ENCODE data around the gene NMRAL1.

The NMRAL1 gene

GRCh38 chr16:4505356-4506147 is 31.1 kb upstream of the NMRAL1 start:
- no peaks in the 10 kb centered on the region for H3K9me2 ChIP-seq (replicated peaks; ENCODE audit: insufficient read depth, low read length)
- H2AFZ ChIP-seq (ENCODE audit: low read depth, low read length, severe bottlenecking): no peak overlapping the region
- no peaks in the 10 kb centered on the region; the same call in 1 of the 2 replicates for H4K20me1 ChIP-seq (ENCODE audit: low read depth, low read length)
- peak overlapping the region; percentile 80 for H3K27ac ChIP-seq (ENCODE audit: low read depth, low read length)
- no peaks in the 10 kb centered on the region for H3K27me3 ChIP-seq (ENCODE audit: low read length)
- TF ChIP-seq EZH2phosphoT487 (conservative IDR thresholded peaks at IDR 0.05; ENCODE audit: low read length) (no peak), CTCF (IDR thresholded peaks at IDR 0.05; ENCODE audit: insufficient read depth, low read length, poor library complexity, severe bottlenecking) (no peak)
- H3K4me3 ChIP-seq (ENCODE audit: insufficient read depth, low read length, poor library complexity, severe bottlenecking): no peak overlapping the region
- no peaks in the 10 kb centered on the region for H3K9me3 ChIP-seq (ENCODE audit: insufficient read depth, low read length)
- peak overlapping the region; percentile 41 for H3K4me2 ChIP-seq (ENCODE audit: low read depth, low read length, poor library complexity, severe bottlenecking)
- H3F3A ChIP-seq (ENCODE audit: insufficient read depth): peaks cover 14% of the 10 kb centered on the region
- peaks cover 15% of the 10 kb centered on the region for H3K79me2 ChIP-seq (ENCODE audit: insufficient read depth, low read length)
- H3K36me3 ChIP-seq (ENCODE audit: low read length): no peaks in the 10 kb centered on the region
- H3K9ac ChIP-seq (ENCODE audit: low read length): 0 out of 2 replicates have a peak overlapping the region, but pooled peaks have one; percentile 1

GRCh38 chr16:4501071-4501478 is 26.6 kb upstream of the NMRAL1 start:
- Histone ChIP-seq H3K9ac (ENCODE audit: low read length) (no peak overlapping the region), H3K36me3 (ENCODE audit: low read length) (0 out of 2 replicates have a peak, but pooled peaks cover 2% of the 10 kb centered on the region), H3K79me2 (ENCODE audit: insufficient read depth, low read length) (peaks cover 46% of the 10 kb centered on the region), H3K4me3 (ENCODE audit: insufficient read depth, low read length, poor library complexity, severe bottlenecking) (no peak overlapping the region), H3F3A (ENCODE audit: insufficient read depth) (peaks cover 13% of the 10 kb centered on the region), H3K4me2 (ENCODE audit: low read depth, low read length, poor library complexity, severe bottlenecking) (no peak overlapping the region), H3K9me2 (replicated peaks; ENCODE audit: insufficient read depth, low read length) (no peaks in the 10 kb centered on the region), H4K20me1 (ENCODE audit: low read depth, low read length) (peaks cover 5% of the 10 kb centered on the region; the same call in 1 of the 2 replicates), H3K27ac (ENCODE audit: low read depth, low read length) (no peak overlapping the region), H2AFZ (ENCODE audit: low read depth, low read length, severe bottlenecking) (no peak overlapping the region), H3K9me3 (ENCODE audit: insufficient read depth, low read length) (no peaks in the 10 kb centered on the region), H3K27me3 (ENCODE audit: low read length) (no peaks in the 10 kb centered on the region)
- TF ChIP-seq CTCF (IDR thresholded peaks at IDR 0.05; ENCODE audit: insufficient read depth, low read length, poor library complexity, severe bottlenecking) (no peak), EZH2phosphoT487 (conservative IDR thresholded peaks at IDR 0.05; ENCODE audit: low read length) (no peak)

- Histone ChIP-seq H3K27ac (ENCODE audit: low read depth, low read length) (no peak overlapping the region), H3K4me3 (ENCODE audit: insufficient read depth, low read length, poor library complexity, severe bottlenecking) (no peak overlapping the region), H3F3A (ENCODE audit: insufficient read depth) (peaks cover 7% of the 10 kb centered on the region), H3K79me2 (ENCODE audit: insufficient read depth, low read length) (peaks cover 51% of the 10 kb centered on the region), H3K4me2 (ENCODE audit: low read depth, low read length, poor library complexity, severe bottlenecking) (no peak overlapping the region), H3K9me3 (ENCODE audit: insufficient read depth, low read length) (no peaks in the 10 kb centered on the region), H2AFZ (ENCODE audit: low read depth, low read length, severe bottlenecking) (no peak overlapping the region), H4K20me1 (ENCODE audit: low read depth, low read length) (peaks cover 5% of the 10 kb centered on the region; the same call in 1 of the 2 replicates), H3K9ac (ENCODE audit: low read length) (no peak overlapping the region), H3K36me3 (ENCODE audit: low read length) (0 out of 2 replicates have a peak, but pooled peaks cover 2% of the 10 kb centered on the region), H3K9me2 (replicated peaks; ENCODE audit: insufficient read depth, low read length) (no peaks in the 10 kb centered on the region), H3K27me3 (ENCODE audit: low read length) (no peaks in the 10 kb centered on the region)
- TF ChIP-seq CTCF (IDR thresholded peaks at IDR 0.05; ENCODE audit: insufficient read depth, low read length, poor library complexity, severe bottlenecking): no peak
- no peak for TF ChIP-seq EZH2phosphoT487 (conservative IDR thresholded peaks at IDR 0.05; ENCODE audit: low read length)
Measured at GRCh38 chr16:4500272-4500671, 25.8 kb upstream of the NMRAL1 start.

Measured in SU-DHL-6 (cell line).